CD4-positive, alpha-beta T cell treated with Interferon gamma for 1 hour (primary cell): ENCODE measurements around the gene SDHA.
"Not testable (repeated sequence)": the region's sequence is repeated elsewhere in the genome, so short reads cannot be mapped to it uniquely, and the experiment has no call there.

ENCODE experiments used
- DNase-seq: peaks from one replicate; pipeline ENCODE4 v3.0.0-alpha.2; 2020

SDHA gene

DNA sequence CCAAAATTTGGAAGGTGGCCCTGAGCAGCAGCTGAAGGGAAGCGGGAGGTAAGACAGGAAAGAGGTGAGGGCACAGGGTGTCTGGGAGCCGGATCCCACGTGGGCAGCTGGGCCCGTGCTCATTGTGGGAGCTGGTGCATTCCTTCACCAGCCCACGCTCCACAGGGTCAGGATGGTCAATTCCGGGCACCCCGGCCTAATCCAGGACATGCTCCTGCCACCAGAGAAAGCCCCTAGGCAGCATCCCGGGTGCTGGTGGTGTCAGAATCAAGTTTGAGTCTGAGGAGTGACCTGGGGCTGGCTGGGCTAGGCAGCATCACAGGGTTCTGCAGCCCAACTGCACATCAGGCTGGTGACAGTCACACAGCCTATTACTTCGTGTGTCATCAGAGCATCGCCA, 46.2 kb downstream of the SDHA start:
- DNase-seq: no peak

DNA sequence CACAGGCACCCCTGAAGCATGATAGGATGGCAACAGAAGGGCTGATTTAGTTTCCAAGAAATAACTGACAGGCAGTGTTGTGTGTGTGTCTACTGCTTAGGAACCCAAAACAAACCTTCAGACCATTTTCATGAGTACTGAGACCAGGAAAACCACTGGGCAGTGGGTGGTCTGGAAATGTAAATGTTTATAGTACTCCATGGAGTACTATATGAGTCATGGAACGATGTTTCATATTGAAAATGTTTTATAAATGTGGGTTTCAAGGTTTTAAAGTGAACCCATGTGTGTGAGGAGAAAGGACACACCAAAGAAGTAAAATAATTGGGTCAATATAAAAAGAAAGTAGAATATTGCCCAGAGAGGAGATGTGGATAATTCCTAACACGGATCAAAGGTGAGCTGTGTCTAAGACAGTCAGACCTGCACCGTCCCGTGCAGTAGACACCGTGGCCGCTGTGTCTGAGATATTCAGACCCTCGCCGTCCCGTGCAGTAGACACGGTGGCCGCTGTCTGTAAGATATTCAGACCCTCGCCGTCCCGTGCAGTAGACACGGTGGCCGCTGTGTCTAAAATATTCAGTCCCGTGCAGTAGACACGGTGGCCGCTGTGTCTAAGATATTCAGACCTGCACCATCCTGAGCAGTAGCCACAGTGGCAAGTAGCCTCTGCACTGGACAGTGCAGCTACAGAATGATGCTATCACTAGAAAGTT, 48.3 kb downstream of the SDHA start:
- DNase-seq: not testable (repeated sequence)

GRCh38 chr5:267716-268115, 49.6 kb downstream of the SDHA start:
- no peak for DNase-seq

DNA sequence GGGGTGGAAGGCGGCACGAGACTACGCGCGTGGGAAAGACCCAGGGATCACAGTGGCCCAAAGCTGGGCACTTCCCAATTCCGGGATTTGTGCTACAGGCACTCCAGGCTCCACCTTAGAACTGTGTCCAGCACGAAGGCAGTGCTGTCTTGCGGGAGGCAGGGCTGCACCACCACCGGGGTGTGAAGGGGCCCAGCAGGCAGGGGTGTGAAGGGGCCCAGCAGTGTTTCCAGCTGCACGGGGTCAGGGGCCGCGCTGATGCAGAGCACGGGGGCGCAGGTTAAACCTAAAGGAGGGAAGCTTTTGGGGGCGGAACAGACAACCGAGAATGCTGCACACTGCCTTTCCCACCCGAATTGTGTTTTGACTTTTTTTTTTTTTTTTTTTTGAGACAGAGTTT, 52.2 kb downstream of the SDHA start:
- DNase-seq: no peak

DNA sequence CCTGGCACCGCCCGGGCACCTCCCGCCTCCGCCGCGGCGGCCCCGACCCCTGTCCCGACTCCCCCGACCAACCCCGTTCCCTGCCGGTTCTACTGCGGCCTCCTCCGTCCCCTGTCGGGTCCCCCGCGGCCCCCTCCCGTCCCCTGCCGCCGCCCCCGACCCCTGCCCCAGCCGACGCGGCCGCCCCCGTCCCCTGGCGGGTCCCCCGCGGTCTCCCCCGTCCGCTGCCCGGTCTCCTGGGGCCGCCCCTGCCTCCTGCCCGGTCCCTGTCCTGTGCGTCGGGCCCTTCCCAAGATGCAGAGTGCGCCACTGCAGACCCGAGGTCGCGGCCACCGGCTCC, 53.7 kb downstream of the SDHA start:
- not testable (repeated sequence) for DNase-seq

DNA sequence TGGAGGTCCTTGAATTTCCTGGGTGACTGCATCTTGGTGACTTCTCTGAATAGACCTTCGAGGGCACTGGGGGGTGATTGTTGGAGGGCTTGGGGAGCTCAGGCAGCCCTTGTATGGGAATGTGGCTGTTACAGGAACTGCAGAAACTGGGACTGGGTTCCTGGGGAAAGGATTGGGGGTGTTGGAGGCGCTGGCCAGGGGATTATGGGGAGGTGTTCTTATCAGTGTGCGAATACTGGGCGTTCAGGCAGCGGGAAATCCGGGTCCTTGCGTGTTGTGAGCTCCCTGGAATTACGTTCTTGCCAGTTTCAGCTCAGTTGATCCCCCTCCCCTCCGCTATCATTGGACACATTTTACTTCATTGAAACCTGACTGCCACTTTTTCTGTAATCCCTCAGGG, 55.0 kb downstream of the SDHA start:
- not testable (repeated sequence) for DNase-seq

DNA sequence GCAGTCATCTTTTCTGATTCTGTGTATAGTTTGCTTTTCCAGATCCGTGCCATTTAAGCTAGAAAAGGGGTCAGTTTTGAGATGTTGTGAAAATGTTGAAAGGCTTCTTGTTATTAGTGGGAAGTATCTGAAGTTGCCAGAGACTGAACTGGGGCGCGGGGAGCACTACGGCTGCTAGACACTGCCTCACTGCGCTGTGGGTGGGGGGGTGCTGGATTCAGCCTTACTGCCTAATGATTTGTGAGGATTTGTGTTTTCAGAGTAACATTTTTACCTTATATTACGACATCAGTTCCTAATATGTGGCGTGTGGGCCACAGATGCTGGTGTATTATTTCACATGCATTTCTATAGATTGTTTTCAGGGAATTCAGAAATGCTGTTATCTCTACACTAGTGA, 55.4 kb downstream of the SDHA start:
- not testable (repeated sequence) for DNase-seq

- not testable (repeated sequence) for DNase-seq
Observed at GRCh38 chr5:274346-274745, 56.2 kb downstream of the SDHA start.

- no peak for DNase-seq
Observed at GRCh38 chr5:278646-279045, 60.5 kb downstream of the SDHA start.

DNA sequence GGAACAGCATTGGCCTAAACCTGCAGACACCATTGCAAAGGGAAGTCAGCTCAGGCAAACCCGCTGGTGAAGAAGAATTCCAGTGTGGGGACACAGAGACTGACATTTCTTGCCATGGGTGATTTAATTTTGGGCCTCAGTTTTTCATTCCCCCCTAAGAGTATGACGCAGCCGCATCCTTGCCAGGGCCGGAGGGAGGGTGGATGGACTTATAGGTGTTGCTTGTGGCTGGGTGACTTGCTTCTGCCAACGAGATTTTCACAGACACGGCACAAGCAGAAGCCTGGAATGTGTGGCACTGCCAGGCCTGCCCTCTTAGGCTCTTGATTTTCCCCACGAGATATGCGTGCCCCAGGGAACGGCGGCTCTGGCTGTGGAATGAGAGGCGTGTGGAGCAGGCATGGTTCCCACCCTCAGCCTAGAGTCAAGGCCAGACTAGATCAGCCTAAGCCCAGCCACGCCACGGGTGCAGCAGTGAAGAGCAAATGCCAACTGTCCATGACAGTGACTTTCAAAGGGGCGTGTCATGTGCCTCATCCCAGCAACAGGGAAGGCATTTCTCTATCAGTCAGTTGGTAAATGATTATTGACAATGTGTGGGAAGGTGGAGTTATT, 61.0 kb downstream of the SDHA start:
- DNase-seq: not testable (repeated sequence)

DNA sequence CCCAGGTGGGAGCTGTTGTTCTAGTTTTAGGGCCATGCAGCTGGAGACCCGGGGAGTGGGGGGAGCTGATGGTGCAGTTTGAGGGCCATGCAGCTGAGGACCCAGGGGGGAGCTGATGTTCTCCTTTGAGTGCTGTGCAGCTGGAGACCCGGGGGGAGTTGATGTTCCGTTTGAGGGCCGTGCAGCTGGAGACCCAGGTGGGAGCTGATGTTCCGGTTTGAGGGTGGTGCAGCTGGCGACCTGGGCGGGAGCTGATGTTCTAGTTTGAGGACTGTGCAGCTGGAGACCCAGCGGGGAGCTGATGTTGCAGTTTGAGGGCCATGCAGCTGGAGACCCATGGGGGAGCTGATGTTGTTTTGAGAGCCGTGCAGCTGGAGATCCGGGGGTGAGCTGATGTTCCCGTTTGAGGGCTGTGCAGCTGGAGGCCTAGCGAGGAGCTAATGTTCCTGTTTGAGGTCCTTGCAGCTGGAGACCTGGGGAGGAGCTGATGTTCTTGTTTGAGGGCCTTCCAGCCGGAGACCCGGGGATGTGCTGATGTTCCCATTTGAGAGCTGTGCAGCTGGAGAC, 68.0 kb downstream of the SDHA start:
- no peak for DNase-seq

GRCh38 chr5:290200-290599, 72.1 kb downstream of the SDHA start:
- not testable (repeated sequence) for DNase-seq

GRCh38 chr5:291345-291744, 73.2 kb downstream of the SDHA start:
- DNase-seq: not testable (repeated sequence)

- DNase-seq: not testable (repeated sequence)
Observed at GRCh38 chr5:294788-295187, 76.7 kb downstream of the SDHA start.

GRCh38 chr5:296207-296606, 78.1 kb downstream of the SDHA start:
- not testable (repeated sequence) for DNase-seq

- not testable (repeated sequence) for DNase-seq
Observed at GRCh38 chr5:296954-297353, 78.8 kb downstream of the SDHA start.

DNA sequence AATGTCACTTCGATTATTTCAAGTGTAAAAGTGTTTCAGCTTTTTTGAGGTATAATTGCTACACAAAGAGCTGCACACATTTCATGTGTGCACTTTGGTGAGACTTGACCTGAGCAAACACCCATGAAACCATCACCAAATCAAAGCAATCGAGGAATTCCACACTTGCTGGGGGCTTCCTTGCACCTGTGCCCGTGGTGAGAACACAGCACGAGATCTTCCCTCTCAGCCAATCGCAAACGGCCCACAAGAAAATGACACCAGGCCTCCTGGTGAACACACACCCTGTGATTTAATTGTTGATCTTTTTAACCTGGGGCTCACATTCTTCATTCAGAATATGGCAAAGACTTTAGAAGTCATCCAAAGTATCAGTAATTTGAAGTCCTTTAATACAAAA, 79.3 kb downstream of the SDHA start:
- not testable (repeated sequence) for DNase-seq

DNA sequence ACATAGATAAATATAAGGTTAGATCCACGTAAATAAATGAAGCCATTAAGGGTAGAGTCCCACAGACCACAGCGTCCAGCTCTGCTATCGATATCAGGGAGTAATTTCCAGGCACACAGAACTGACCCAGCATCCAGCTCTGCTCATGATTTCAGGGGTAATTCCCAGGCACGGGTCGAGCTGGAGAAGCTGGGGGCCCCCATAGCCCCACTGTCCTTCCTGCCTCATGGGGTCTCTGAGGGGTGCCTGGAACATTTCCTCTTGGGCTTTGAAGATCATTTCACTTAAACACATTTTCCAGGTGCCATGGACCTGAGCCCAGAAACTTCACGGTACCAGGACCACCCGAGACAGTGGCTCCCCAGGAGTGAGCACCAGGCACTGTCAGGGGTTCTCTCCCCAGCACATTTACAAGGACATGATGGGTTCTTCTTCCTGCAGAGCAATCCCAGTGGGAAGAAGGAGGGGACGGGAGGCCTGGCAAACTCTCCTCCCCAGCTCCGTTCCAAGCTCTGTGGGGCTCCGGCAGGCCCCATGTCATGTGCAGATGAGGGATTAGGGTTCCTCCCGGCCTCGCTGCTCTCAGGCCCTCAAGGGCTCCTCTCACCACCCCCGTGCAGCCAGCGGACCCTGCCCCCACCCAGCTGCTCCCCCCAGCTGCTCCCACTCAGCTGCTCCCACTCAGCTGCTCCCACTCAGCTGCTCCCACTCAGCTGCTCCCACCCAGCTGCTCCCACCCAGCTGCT, 80.0 kb downstream of the SDHA start:
- DNase-seq: not testable (repeated sequence)

- DNase-seq: no peak
Observed at GRCh38 chr5:298737-299125, 80.6 kb downstream of the SDHA start.

DNA sequence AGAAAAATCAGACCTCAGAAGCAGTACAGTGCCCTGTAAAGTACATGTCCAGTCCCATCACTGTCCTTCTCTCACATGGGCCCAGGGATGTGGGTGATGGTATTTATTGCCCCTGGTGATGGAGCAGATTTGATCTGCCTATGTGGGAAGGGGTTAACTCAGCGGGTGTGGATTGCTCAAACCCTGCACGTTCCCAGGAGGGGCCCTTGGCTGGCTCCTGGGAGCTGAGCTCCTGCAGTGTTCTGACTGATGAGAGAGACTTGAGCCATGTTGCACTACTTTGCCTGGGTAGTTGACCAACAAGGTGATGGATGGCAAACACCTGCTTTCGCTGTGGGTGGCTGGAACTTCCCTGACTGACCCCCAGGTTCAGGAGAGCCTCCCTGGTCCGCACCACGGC, 81.8 kb downstream of the SDHA start:
- DNase-seq: not testable (repeated sequence)

- not testable (repeated sequence) for DNase-seq
Observed at GRCh38 chr5:300691-301435, 82.7 kb downstream of the SDHA start.

GRCh38 chr5:302416-302815, 84.3 kb downstream of the SDHA start:
- not testable (repeated sequence) for DNase-seq

DNA sequence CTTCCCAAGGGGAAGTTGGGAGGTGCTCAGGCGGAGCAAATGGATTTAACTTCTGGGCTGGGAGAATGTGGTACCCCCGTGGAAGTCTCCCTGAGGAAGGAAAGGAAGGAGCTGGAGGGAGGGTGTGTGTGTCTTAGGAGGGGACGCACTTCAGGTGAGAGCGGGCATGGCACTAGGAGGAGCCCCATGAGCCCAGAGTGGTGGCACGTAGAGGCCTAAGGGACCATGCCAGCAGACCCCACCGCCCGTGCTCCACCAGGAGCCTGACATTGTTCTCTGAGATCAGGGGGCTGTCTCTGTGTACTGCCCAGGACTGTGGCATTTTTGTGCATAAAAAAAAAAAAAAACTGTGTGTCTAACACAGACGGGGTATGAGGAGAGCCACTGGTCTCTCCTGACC, 84.8 kb downstream of the SDHA start:
- no peak for DNase-seq
